ENCODE data around the gene LIN54.
"Not testable (repeated sequence)": the region's sequence is repeated elsewhere in the genome, so short reads cannot be mapped to it uniquely, and the experiment has no call there.

GRCh38 chr4:83003044-83003791, 7.4 kb downstream of the LIN54 start:
- TF ChIP-seq POLR2AphosphoS5 (IDR thresholded peaks at IDR 0.05); CTCF (IDR thresholded peaks at IDR 0.05 in 8 of 11, conservative IDR thresholded peaks at IDR 0.05 in 3 of 11); POLR2A (IDR thresholded peaks at IDR 0.05): not testable (repeated sequence)

Measured in spleen (tissue), 7 donors.